Inflammatory macrophage treated with lipopolysaccharide for 4 hours (primary cell): ENCODE data around the gene ZMYND11.

Source experiments
- DNase-seq: peaks from one replicate; pipeline ENCODE4 v3.0.0-alpha.2; 2020

Gene ZMYND11

GRCh38 chr10:201328-201771, 66.1 kb downstream of the ZMYND11 start:
- DNase-seq: no peak

- no peak for DNase-seq
Measured at GRCh38 chr10:208616-209015, 73.4 kb downstream of the ZMYND11 start.

GRCh38 chr10:209357-209756, 74.1 kb downstream of the ZMYND11 start:
- no peak for DNase-seq

GRCh38 chr10:210297-210696, 75.0 kb downstream of the ZMYND11 start:
- DNase-seq: no peak

DNA sequence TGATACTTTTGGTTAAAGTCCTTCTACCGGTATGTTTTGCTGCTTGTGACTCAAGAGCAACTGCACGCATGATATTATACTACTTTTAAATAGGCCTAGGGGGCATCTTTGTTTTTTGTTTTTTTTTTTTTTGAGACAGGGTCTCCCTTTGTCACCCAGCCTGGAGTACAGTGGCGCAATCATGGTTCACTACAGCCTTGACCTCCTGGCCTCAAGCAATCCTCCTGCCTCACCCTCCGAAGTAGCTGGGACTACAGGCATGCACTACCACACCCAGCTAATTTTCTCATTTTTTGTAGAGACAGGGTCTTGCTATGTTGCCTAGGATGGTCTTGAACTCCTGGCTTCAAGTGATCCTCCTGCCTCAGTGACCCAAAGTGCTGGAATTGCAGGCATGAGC, 80.2 kb downstream of the ZMYND11 start:
- no peak for DNase-seq

DNA sequence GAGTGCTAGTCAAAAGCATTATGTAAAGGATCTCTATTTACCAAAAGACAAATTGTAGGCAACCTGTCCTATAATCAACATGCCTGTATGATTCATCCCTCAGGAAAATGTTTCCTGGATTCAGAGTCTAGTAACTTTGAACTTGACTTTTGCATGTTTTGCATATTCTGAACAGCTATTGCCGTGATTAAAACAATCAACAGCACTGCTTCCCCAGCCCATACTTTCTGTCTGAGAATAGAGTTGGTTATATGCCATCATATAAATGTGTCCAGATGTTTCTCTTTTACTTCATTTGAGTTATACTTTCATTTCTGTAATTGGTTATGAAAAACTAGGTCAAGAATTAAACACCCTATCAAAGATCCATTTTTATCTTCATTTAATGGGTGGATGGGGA, 83.5 kb downstream of the ZMYND11 start:
- no peak for DNase-seq

- DNase-seq: no peak
Measured at GRCh38 chr10:219731-220472, 84.6 kb downstream of the ZMYND11 start.

- DNase-seq: no peak
Measured at GRCh38 chr10:224571-224970, 89.3 kb downstream of the ZMYND11 start.

DNA sequence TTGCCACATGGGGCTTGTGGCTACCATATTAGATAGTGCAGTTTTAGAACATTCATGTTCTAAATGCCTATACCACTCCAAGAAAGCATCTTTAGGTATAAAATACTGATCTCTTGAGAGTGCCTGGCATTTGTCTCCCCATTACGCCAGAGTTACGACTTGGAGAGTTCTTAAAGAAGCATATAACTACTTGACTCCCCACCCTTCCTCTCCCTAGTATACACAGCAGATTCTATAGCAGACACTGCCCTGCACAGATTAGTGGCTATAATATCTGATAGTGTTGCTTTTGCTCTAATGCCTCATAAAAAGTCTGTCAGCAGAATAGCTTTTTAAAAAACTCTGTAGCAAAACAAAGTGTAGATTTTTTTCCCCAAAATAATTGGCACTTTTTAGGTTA, 90.8 kb downstream of the ZMYND11 start:
- DNase-seq: no peak

DNA sequence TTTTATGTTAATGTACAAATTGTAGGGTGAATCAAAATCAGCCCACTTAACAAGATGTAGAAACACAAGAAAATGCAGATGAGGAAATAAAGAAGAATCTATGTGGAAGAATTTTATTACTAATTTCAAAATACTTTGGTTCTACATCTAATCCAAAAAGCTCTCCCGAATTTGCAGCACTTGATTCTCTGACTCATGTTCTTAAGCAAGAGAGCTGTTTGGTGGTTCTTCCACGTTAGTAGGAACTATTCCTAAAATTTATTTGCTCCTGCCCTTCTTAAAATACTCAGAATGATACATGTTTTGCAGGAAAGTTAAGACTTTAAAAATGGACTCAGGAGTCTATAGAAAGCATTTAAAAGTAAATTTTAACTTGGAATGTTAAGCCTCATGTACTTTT, 91.8 kb downstream of the ZMYND11 start:
- DNase-seq: peak; percentile 10

DNA sequence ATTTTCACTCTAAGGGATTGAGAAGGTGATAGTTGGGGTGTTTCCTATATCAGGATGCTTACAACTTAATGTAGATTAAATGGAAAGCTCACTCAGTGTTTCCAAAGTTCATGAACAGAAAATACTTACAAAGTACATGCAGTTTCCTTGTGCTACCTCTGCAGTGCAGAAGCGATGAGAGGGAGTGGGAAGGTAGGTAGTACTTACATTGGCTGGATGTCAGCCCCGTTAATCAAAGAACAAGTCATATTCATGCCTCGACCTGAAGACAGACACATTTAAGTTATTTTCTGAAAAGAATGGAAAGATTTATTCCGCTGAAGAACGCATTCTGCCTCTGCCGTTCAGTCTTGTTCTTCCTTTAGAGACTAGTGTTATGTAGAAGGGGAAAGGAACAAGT, 93.1 kb downstream of the ZMYND11 start:
- DNase-seq: no peak

DNA sequence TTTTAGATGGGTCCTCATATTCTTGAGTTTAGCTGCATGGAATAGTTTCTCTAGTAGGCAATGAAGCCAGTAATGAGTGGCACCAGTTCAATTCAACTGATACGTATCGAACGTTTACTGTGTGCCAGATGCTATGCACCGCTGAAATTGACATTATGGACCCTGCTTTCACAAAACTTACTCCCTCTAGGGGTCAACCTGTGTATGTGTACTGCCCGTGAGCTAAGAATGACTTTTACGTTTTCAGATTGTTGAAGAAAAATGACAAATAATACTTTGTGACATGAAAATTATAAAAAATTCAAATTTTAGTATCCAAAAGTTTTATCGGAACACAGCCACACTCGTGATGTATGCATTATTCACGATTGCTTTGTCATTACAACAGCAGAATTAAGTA, 95.5 kb downstream of the ZMYND11 start:
- no peak for DNase-seq

GRCh38 chr10:232061-232460, 96.8 kb downstream of the ZMYND11 start:
- no peak for DNase-seq

- DNase-seq: no peak
Measured at GRCh38 chr10:232878-233277, 97.6 kb downstream of the ZMYND11 start.

- no peak for DNase-seq
Measured at GRCh38 chr10:234708-235406, 99.6 kb downstream of the ZMYND11 start.

GRCh38 chr10:235915-236314, 100.7 kb downstream of the ZMYND11 start:
- DNase-seq: no peak

- no peak for DNase-seq
Measured at GRCh38 chr10:239109-239508, 103.9 kb downstream of the ZMYND11 start.

- no peak for DNase-seq
Measured at GRCh38 chr10:241451-241850, 106.2 kb downstream of the ZMYND11 start.

DNA sequence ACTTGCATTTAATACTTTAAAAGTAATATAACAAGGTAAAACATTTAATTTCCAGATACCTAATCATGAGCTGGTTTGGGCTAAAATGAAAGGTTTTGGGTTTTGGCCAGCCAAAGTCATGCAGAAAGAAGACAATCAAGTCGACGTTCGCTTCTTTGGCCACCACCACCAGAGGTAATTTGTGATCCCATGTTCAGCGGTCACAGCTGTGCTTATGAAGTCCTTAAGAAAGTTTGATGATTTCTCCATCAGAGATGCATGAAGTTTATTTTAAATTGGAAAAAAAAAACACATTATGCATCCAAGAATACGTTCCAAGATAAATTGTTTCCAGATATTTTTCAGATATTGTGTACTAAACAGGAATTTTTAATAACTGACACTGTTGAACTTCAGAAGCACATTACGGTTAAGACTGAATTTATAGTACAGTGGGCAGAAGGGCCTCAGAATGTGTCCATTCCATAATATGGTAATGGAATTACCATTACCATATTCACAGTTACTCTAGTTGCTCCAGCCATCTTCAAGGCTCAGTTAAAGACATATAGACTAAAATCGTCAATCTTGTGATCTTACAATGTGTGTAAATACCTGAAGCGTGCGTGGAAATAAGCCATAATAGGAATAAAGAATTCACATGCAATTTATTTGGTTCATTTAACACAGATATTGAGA, 106.8 kb downstream of the ZMYND11 start:
- DNase-seq: no peak

GRCh38 chr10:244227-244626, 109.0 kb downstream of the ZMYND11 start:
- DNase-seq: no peak

DNA sequence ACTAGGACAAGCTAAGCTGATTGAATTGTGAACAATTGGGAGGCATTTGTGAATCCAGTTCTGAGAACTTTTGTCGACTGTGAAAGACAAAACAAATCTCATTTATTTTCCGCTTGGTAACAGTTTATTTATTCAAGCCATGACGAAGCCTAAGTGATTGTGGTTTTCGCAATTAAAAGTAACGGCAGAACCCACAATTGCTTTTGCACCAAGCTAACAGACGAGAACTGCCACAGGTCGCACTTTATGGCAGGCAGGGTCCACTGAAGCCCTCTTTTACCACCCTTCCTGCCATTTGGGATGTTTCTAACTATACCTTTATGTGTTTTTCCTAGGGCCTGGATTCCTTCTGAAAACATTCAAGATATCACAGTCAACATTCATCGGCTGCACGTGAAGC, 111.2 kb downstream of the ZMYND11 start:
- no peak for DNase-seq

GRCh38 chr10:247480-247879, 112.2 kb downstream of the ZMYND11 start:
- DNase-seq: no peak

DNA sequence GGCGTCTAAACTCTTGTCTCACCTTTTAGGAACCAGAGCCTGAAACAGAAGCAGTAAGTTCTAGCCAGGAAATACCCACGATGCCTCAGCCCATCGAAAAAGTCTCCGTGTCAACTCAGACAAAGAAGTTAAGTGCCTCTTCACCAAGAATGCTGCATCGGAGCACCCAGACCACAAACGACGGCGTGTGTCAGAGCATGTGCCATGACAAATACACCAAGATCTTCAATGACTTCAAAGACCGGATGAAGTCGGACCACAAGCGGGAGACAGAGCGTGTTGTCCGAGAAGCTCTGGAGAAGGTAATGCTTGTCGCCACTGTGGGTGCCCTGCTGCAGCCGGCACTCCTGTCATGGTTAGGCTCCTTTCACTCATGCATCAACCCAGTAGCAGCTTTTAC, 113.1 kb downstream of the ZMYND11 start:
- DNase-seq: no peak

DNA sequence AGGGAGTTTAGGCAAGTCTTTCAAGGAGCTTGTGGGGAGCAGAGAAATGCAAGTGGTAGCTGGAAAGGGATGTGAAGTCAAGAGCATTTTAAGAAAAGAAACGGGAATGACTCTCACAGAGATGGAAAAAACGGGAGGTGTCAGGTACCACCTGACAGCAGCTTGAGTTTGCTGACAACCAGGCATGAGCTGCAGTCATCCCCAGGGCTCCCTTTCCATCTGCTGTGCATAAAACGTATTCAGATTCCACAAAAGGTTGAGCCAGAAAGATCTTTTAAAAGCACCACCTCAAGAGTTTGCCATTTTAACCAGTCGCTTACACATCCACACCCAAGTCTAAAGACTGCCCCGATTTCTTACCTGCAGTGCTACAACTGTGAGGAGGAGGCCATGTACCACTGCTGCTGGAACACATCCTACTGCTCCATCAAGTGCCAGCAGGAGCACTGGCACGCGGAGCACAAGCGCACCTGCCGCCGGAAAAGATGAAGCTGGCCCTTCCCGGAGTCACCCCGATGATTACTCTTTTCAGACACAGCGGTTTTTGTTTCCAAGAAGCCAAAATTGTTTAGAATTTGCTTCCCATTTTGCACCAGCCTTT, 116.8 kb downstream of the ZMYND11 start:
- no peak for DNase-seq
